ENCODE measurements around the gene CTNNA1.
"Not testable (repeated sequence)": the region's sequence is repeated elsewhere in the genome, so short reads cannot be mapped to it uniquely, and the experiment has no call there.

The CTNNA1 gene

DNA sequence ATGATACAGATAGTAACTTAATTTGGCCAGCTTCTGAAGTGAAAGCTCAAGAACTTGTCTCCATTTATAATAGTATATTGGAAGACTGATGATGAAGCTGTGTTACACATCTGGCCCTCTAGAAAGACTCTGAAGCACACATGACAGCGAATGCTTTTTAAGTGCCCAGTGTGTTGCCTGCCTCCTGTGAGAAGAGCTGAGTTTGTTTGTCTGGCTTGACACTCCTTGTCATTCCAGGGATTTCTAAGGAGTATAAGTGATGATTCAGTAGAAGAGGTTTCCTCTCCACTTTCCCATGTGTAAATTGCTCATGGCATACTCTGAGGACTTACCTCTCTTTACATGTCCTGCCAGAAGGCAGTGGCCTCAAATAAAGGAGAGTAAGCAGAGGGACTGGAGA is 152.3 kb downstream of the CTNNA1 start:
- no peak for DNase-seq

DNA sequence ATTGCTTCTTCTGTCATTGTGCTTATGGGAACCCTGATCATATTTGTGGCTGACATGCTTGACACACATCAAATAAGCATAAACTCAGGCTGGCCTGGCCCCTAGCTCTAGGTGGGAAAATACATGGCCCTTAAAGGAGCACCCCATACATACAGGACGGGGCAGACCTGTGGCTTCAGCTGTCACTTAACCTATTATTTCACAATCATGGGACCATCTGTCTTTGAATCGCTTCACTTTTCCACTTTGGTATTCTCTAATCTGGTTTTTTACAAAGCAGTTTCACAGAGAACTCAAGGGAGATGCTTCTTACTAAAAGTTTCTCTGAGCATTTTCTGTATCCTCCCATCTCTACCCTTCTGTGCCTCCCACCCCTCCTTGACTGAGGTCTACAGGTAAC is 156.5 kb downstream of the CTNNA1 start:
- no peak for DNase-seq

- no peak for DNase-seq
Measured at GRCh38 chr5:138910546-138911185, 157.4 kb downstream of the CTNNA1 start.

- DNase-seq = no peak
Measured at GRCh38 chr5:138911441-138911840, 158.2 kb downstream of the CTNNA1 start.

- DNase-seq = no peak
Measured at GRCh38 chr5:138912093-138912492, 158.9 kb downstream of the CTNNA1 start.

GRCh38 chr5:138913773-138914172 is 160.5 kb downstream of the CTNNA1 start:
- DNase-seq = no peak

DNA sequence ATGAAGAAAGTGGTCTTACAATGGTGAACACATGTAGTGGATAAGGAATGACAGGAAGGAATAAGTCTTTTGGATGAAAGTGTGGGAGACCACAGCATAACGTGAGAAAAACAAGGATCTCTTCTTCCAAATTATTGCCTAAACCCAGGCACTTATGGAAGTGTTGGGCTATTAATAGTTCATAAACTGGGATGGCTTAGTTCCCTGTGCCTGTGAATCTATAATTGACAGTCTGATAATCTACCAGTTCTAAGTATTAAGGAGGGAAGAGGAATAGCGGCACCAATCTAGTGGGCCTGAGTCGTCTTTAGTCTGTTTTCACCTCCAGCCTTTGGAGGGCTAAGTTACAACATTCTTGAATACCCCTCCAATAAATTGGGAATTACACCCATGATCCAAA is 161.1 kb downstream of the CTNNA1 start:
- no peak for DNase-seq

GRCh38 chr5:138918686-138919085 is 165.5 kb downstream of the CTNNA1 start:
- no peak for DNase-seq

- DNase-seq = no peak
Measured at GRCh38 chr5:138920181-138920580, 167.0 kb downstream of the CTNNA1 start.

GRCh38 chr5:138921362-138921761 is 168.1 kb downstream of the CTNNA1 start:
- DNase-seq = not testable (repeated sequence)

DNA sequence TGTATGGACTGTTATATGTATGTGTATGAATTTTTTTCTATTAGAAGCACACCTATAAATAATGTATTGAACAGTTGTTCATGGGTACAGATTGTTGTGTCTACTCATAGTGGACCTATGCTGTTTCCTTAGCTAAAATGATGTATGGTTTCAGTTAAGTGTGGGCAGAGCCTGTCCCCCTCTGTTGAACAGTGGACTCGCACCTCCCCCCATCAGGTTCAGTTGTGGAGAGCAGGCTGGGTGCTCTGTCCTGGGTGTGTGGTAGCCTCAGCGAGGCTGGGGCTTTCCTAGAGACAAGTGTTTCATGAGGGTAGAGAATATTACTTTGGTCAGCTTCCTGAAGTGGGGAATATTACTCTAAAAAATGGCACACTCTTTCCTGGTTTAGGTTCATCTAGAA is 169.3 kb downstream of the CTNNA1 start:
- DNase-seq = no peak

DNA sequence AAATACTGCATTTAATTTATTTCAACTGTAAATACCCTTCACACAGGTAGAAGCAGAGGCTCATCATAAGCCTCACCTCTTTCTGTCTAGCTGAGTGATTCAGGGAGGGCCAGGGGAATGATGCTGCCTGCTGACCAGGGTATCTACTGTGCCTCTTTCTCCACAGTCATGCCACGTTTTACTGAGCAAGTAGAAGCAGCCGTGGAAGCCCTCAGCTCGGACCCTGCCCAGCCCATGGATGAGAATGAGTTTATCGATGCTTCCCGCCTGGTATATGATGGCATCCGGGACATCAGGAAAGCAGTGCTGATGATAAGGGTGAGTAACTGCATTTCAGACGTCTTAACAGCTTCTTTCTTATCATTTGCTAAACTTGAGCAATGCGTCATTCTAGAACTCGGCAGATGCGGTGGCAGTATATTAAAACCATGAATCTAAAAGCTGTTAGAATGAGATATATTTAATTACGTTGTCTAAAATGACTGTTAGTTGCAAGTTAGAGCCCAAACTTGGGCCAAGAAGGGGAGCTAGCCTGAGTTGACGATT is 171.9 kb downstream of the CTNNA1 start:
- no peak for DNase-seq

- no peak for DNase-seq
Measured at GRCh38 chr5:138926257-138926656, 173.0 kb downstream of the CTNNA1 start.

DNA sequence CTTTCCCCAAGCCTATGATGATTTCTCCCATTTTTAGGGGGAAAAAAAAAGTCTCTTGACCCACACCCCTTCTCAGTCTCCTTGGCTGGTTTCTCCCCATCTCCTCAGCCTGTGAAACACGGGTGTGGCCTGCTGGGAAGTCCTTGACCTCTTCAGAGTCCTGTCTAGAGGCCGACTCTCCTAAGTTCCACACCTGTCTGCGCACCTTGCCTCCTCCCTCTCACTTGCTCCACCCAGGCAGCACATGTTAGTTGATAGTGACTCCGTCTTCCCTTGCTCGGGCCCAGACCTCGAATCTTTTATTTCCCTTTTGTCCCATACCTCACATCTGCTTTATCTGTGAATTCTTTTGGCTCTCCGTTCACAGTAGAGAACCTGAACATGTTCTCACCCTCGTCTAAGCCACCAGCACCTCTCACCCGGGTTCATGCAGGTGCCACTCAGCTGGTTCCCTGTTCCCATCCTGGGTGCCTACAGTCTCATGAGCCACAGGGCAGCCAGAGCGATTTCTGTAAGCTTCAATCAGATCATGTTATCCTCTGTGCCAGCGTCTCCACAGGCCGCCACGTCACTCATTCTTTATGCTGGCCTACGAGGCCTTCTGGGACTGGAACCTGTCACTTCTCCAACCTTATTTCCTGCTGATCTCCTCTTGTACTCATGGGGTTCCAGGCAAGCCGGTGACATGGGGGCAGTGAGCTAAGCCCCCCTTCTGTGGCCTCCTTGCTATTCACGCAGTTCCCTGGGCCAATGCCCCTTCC is 173.6 kb downstream of the CTNNA1 start:
- DNase-seq = no peak

GRCh38 chr5:138927544-138927943 is 174.3 kb downstream of the CTNNA1 start:
- no peak for DNase-seq

GRCh38 chr5:138927979-138928378 is 174.8 kb downstream of the CTNNA1 start:
- DNase-seq = no peak

DNA sequence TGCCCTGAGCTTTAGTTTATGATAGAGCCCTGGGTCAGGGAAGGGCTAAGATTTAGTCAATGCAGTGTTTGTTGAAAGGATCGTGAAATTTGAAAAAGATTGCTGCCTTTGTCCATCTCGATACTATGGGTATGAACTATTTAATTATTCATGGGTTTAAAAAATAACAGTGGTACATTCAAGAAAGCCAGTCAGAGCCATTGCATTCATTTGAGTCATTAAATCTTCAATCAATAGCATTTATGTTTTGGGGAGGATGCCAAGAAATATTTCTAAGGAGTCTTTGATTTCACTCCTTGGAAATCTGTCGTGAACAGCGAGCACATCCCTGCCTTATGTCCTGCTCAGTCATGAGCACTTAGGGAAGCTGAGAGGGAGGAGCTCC is 176.3 kb downstream of the CTNNA1 start:
- DNase-seq = no peak

DNA sequence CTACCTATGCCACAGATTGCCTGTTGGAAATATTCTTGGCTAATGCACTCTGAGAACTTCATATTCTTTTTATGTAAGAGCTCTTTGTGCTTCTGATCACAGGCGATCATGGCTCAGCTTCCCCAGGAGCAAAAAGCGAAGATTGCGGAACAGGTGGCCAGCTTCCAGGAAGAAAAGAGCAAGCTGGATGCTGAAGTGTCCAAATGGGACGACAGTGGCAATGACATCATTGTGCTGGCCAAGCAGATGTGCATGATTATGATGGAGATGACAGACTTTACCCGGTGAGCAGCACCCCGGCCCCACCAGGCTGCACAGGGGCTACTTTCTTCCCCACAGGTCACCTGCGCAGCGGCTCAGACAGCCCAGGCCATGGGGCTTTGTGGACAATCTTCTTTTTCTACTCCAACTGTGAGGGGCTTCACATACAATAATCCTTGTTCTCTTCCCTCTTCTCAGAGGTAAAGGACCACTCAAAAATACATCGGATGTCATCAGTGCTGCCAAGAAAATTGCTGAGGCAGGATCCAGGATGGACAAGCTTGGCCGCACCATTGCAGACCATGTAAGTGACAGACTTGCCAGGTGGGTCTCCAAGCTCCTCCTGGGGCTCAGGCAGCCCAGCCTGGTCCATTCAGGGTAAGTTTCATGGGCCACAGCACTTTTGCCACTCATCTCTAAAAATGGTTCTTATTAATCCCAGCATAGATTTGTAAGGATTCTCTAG is 177.3 kb downstream of the CTNNA1 start:
- DNase-seq = no peak

- no peak for DNase-seq
Measured at GRCh38 chr5:138932171-138932810, 179.1 kb downstream of the CTNNA1 start.

GRCh38 chr5:138933522-138934290 is 180.5 kb downstream of the CTNNA1 start:
- no peak for DNase-seq

- no peak for DNase-seq
Measured at GRCh38 chr5:138934971-138935370, 181.7 kb downstream of the CTNNA1 start.

GRCh38 chr5:138935466-138935865 is 182.2 kb downstream of the CTNNA1 start:
- no peak for DNase-seq
